HG03520 (cell line): ENCODE results near the gene GLIS1.

ENCODE experiments used
- ATAC-seq: cut with Tn5 transposase; IDR thresholded peaks from one replicate; pipeline ENCODE4 v1.9.1; 2021; ENCODE audit warnings: mild to moderate bottlenecking, moderate library complexity; ENCODE audit not compliant: unreplicated experiment

GLIS1 gene

GRCh38 chr1:53477651-53478501, 261.1 kb downstream of the GLIS1 start:
- ATAC-seq, result no peak

GRCh38 chr1:53476579-53476978, 262.4 kb downstream of the GLIS1 start:
- no peak for ATAC-seq

DNA sequence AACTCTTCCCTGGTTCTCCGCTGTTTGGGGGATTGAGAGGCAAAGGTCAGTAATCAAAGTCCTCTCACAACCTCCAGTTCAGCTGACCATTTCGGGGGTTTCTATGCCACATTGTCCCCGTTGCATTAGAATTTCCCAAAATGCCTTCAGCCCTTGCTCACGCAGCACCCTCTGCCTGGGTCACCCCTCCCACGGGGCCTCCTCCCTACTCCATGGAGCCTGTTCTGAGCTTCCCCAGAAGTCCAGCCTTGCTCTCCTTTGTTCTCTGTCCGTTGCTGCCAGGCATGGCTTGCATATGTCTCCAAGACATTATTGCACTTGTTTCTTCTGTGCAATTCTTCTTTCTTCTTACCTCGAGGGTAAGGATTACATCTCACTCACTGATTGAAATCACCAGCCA, 263.3 kb downstream of the GLIS1 start:
- ATAC-seq, result no peak

- ATAC-seq, result no peak
These were observed 265.5 kb downstream of the GLIS1 start for GRCh38 chr1:53473463-53473862.

DNA sequence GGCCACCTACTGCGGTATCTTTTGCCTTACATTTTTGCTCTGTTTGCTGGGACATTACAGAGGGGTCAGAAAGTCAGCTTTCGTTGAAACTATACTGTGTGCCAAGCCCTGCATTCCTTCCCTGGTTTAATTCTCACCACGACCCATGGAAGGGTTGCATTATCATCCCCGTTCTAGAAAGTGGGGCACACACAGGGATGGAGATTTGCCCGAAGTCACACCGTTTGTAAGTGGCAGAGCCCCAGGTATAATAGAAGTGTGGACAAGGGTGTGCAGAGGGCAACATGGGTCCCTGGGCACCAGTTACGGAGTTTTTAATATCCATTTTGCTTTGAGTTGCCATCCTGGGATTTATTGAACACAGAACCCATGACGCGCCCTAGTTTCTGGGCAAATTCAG, 268.0 kb downstream of the GLIS1 start:
- ATAC-seq, result no peak

DNA sequence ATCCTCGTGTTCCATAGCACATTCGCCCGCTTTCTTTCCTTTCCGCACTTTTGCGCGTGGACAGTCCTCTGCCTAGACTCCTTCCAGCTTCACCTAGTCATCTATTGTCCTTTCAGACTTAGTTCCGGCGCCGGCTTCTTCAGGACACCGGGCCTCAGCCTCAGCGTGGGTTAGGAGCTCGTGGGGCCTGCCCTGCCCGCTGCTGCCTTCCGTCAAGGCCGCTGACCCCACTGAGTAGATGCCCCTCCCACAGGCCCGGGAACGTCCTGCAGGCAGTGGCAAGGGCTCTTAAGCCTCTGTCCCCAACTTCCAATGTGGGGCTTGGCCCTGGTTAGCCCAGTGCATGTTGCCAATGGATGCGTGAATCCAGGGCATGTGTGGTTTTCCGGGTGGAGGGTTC, 268.4 kb downstream of the GLIS1 start:
- no peak for ATAC-seq

DNA sequence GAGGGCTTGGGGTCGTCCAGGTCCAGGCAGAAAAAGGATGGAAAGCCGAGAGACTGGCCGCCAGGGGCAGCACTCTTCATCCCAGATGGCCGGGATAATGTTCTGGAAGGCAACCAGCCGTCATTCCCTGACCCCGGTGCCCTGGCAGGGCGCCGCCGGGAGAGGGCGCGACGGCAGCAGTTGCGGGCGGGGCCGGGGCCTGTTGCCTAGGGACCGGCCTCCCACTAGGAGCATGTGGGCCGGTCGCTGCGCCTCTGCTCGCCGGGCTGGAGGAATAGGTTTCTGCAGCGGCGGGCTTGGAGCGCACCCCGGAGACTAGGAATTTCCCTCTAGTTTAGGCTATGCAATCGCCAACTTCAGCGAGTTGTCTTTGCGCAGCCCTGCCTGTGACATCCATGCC, 268.8 kb downstream of the GLIS1 start:
- no peak for ATAC-seq

- ATAC-seq, result no peak
These were observed 269.6 kb downstream of the GLIS1 start for GRCh38 chr1:53469373-53469772.

- ATAC-seq, result no peak
These were observed 270.6 kb downstream of the GLIS1 start for GRCh38 chr1:53468374-53468773.

GRCh38 chr1:53467391-53467790, 271.6 kb downstream of the GLIS1 start:
- ATAC-seq, result no peak

DNA sequence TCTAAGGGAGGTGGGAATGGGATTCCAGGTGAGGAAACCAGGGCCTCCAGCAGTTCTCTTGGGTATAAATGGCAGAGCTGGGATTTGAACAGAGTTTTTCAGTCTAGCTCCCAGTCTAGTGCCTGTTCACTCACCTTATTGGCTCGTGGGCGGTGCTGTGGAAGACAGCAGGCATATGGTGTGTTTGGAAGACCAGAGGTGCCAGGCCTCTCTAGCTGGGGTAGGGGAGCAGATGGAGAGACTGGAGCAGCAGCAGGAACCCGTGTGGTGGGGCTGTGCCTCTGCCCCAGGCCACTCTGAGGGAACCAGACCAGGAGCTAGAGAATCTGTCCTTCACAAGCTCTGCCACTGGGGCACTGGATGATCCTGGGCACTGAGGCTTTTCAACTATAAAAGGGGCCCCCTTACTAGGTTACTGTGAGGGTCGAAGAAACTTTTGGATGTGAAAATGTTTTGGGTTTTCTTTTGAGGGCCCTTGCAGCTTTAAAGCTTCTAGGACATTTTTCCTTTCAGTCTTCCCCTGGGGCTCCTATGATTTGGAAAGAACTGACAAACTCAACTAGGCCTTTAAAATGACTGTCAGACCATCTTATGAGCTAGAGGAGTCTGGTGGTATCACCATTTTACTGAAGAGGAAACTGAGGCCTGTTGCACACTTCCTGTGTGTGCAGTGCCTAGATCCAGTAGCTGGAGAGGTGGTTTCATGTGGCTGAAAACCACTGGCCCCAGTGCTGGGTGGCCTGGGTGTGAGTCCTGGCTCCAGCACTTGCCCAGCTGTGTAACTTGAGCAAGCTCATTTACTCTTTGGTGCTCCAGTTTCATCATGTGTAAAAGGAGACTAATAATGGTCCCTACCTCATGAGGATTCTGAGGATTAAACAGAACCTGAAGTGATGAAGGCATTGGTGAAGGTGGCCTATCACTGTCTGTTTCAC, 273.7 kb downstream of the GLIS1 start:
- no peak for ATAC-seq

DNA sequence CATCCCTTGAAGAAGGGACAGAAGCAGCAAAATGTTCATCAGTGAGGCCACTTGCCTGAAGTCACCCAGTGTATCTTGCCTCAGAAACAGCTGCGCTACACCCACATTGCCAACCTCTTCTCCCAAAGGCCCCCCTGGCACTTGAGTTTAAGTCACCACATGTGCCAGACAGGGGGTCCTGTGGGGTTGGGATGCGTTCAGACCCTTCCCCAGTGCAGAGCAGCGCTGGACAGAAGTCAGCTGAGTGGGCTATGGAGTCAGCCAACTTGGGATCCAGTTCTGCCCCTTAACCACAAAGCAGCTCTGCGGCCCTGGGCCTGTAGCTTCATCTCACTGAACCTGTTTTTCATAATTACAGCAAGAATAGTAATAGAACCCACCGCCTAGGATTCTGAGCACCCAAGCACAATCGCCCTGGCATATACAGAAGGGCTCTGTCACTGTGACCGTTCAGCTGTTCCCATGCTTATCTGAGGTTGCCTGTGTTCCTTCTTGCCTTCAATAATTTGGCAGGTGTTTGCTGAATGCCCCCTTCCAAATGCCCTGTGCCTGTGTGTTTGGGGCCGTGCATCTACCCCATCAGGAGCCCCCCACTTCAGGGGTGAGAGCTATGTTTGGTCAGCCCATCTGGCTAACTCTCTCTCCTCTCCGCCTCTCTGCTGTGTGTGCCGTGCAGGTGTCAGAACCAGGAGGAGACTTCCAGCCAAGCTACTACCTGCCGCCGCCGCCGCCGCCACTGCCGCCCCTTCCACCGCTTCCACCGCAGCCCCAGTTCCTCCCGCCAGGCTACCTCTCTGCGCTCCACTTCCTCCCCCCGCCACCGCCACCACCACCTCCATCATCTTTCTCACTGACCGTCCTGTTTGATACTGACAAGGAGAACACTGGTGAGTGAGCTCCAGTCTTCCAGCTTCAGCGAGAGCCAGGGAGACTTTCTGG, 274.7 kb downstream of the GLIS1 start:
- ATAC-seq, result no peak

GRCh38 chr1:53462769-53463501, 276.0 kb downstream of the GLIS1 start:
- no peak for ATAC-seq

GRCh38 chr1:53462193-53462592, 276.8 kb downstream of the GLIS1 start:
- no peak for ATAC-seq

DNA sequence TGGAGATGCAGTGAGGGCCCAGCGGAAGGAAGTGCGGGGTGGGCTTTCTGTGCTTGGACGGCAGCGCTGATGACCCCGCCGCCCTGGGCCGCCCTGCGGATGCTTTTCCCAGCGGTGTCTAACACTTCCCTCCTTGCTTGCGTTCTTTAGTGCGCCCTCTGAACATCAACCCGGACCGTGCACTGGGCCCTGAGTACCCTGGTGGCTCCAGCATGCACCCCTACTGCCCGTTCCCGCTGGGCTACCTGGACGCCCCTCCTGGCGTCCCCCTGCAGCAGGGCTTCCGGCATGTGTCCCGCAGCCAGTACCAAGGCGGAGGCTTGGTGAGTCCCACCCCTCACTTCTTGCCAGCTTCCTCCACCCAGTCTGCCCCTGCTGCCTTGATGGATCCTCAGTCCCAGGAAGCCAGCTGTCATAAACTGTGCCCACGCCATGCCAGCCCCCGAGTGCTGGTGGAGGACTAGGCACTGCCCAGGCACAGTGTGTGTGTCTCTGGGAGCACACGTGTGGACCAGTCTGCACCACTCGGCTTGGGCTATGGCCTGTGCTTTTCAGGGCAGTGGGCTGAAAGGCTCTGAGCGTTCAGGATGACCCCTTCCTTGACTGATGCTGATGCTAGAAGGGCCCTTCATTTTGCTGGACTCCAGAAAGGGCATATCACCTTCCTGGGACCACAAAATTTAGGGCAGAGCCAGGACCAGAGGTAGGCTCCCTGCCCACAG, 277.5 kb downstream of the GLIS1 start:
- ATAC-seq, result no peak

- ATAC-seq, result no peak
These were observed 278.2 kb downstream of the GLIS1 start for GRCh38 chr1:53460666-53461322.

DNA sequence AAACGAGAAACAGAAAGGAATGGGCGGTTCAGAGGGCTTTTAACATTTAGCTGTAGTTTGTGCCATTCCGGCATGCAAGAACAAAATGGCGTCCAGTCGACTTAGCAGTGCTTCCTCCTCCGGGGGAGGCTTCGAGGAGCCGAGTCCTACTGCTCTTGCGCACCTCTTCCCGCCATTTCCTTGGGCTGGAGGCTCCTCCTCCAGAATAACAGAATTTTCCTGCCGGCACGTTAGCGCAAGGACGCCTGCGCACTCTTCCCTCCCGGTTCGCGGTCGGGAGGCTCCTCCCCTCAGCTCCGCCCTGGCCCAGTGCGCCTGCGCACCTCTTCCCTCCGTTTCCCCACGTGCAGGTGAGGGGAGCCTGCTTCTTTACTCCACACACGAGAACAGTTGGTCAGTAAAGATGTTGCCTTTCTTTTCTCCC, 278.7 kb downstream of the GLIS1 start:
- no peak for ATAC-seq

DNA sequence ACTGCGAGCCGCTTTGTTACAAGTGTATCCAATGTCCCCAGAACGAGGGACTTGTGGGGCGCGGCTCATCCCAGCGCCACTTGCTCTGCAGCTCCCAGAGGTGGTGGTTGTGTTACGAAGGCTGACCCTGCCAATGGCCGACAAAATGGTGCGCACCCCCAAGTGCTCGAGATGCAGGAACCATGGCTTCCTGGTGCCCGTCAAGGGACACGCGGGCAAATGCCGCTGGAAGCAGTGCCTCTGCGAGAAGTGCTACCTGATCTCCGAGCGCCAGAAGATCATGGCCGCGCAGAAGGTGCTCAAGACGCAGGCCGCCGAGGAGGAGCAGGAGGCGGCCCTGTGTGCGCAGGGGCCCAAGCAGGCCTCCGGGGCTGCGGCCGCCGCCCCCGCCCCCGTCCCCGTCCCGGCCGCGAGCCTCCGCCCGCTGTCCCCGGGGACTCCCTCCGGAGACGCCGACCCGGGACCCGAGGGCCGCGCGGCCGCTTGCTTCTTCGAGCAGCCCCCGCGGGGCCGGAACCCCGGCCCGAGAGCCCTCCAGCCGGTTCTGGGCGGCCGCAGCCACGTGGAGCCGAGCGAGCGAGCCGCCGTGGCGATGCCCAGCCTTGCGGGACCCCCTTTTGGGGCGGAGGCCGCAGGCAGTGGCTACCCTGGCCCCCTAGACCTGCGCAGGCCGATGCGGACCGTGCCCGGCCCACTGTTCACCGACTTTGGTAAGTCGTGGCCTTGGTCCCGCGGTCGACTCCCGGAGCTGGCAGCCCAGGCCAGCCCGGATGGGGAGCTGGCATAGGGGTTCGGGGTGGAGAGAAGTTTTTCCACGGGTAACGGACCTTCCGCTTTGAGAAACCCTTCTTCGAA, 279.4 kb downstream of the GLIS1 start, which contains the start of gene DMRTB1:
DMRTB1 (plus strand) TSS at position 79 of the 855 bp plus-strand sequence; CDS start at position 134, 55 bp downstream.
- no peak for ATAC-seq
